ENCODE results near the gene ADIPOR1.
"Not testable (repeated sequence)": the region's sequence is repeated elsewhere in the genome, so short reads cannot be mapped to it uniquely, and the experiment has no call there.

GRCh38 chr1:202903808-202904207, 54.3 kb downstream of the ADIPOR1 start:
- TF ChIP-seq CTCF (IDR thresholded peaks at IDR 0.05; ENCODE audit: insufficient read depth, low read length); POLR2AphosphoS5 (IDR thresholded peaks at IDR 0.05; ENCODE audit: low read depth); SPI1 (IDR thresholded peaks at IDR 0.05; ENCODE audit: borderline replicate concordance, low read depth): not testable (repeated sequence)
